GM19395 (cell line): ENCODE data around the gene TIMM13.
"Not testable (repeated sequence)": the region's sequence is repeated elsewhere in the genome, so short reads cannot be mapped to it uniquely, and the experiment has no call there.

Source experiments
- ATAC-seq: cut with Tn5 transposase; IDR thresholded peaks from one replicate; pipeline ENCODE4 v1.9.1; 2021; ENCODE audit warnings: mild to moderate bottlenecking, moderate library complexity; ENCODE audit not compliant: unreplicated experiment

The TIMM13 gene

DNA sequence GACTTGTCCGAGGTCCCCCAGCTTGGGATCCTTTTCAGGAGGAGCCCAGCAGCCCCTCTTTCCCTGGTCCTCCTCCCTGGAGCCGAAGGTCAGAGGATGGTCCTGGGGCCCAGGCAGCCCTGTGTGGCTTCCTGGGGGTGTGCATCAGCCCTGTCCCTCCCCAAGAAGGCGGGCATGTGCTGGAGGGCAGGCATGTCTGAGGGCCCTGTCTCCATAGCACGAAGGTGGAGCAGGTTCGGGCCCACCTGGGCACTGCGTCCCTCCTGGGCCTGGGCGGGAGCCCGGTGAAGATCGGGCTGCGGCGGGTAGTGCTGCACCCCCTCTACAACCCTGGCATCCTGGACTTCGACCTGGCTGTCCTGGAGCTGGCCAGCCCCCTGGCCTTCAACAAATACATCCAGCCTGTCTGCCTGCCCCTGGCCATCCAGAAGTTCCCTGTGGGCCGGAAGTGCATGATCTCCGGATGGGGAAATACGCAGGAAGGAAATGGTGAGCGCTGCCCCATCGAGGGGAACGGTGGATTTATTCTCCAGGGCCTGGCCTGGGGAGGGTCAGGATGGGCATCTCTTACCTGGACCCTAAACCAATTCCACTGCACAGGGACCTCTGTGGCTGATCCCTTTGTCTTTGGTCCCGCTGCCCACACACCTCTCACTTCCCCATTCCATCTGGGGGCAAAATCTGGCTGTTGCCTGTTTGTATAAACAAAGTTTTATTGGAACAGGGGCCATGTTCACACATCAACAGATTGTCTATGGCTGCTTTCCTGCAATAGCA lies 10.9 kb downstream of the TIMM13 start:
- no peak for ATAC-seq

DNA sequence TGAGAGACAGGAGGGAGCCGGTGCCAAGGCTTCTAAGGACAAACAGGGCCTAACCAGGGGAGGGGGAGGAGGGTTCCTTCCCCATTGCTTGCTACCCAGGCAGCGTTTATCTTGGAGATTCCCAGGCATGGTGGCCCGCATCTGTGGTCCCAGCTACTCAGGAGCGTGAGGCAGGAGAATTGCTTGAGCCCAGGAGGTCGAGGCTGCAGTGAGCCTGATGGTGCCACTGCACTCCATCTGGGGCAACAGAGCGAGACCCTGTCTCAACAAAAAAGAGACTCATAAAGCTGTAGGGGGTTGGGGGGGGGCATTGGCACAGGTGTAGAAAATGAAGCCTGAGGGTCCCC lies 11.4 kb downstream of the TIMM13 start:
- ATAC-seq = no peak

DNA sequence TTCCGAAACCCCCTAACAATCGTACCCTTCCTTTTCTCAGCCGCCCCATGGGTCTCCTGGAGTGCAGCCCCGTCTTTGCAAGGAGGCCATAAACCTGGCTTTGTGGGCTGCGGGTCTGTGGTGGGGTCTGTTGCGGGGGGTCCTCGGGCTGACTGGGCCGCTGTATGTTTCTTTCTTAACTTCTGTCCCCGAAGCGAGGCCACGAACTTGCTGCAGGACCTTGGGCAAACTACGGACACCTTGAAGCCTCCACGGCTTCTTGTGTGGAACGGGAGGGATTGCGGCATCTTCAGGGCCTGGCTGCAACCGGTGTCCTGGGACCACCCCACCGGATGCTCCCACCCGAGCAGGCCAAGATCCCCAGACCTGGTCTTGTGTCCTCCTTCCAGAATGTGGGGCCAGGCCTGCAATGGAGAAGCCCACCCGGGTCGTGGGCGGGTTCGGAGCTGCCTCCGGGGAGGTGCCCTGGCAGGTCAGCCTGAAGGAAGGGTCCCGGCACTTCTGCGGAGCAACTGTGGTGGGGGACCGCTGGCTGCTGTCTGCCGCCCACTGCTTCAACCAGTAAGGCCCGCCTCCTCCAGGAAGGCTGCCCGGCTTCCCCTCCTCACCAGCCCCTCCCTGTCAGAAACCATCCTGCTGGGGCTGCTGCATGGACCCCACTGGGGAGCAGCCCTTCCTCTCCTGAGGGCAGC lies 12.0 kb downstream of the TIMM13 start:
- no peak for ATAC-seq

DNA sequence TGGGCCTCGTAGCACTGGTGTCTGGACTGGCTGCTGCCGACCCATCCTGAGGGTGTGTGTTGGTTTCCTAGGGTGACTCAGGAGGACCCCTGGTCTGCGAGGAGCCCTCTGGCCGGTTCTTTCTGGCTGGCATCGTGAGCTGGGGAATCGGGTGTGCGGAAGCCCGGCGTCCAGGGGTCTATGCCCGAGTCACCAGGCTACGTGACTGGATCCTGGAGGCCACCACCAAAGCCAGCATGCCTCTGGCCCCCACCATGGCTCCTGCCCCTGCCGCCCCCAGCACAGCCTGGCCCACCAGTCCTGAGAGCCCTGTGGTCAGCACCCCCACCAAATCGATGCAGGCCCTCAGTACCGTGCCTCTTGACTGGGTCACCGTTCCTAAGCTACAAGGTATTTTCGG lies 13.8 kb downstream of the TIMM13 start:
- no peak for ATAC-seq

GRCh38 chr19:2413159-2413558 lies 14.2 kb downstream of the TIMM13 start:
- ATAC-seq = no peak

GRCh38 chr19:2412449-2412848 lies 14.9 kb downstream of the TIMM13 start:
- no peak for ATAC-seq

DNA sequence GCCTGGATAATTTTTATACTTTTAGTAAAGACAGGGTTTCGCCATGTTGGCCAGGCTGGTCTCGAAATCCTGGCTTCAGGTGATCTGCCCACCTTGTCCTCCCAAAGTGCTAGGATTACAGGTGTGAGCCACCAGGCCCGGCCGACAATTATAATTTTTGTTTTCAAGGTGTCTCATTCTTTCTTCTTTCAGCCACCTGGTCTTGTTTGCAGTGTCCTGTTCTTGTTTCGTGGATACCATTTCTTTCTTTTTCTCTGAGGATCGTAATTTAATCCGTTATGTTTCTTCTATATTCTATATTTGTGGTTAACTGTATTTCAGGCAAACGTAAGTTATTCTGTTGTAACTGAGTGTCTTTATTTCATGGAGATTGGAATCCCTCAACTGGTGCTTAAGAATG lies 15.7 kb downstream of the TIMM13 start:
- ATAC-seq = no peak

GRCh38 chr19:2410023-2410422 lies 17.4 kb downstream of the TIMM13 start:
- no peak for ATAC-seq

GRCh38 chr19:2409352-2409912 lies 18.0 kb downstream of the TIMM13 start:
- no peak for ATAC-seq

DNA sequence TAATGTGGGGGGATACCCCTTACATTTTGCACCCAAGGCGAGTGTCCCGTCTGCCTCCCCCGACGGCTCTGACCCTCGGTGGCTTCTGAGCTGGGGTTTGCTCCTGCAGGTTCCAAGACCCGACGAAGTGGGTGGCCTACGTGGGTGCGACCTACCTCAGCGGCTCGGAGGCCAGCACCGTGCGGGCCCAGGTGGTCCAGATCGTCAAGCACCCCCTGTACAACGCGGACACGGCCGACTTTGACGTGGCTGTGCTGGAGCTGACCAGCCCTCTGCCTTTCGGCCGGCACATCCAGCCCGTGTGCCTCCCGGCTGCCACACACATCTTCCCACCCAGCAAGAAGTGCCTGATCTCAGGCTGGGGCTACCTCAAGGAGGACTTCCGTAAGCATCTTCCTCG lies 19.1 kb downstream of the TIMM13 start:
- no peak for ATAC-seq

- no peak for ATAC-seq
Observed at GRCh38 chr19:2399582-2399981, 27.8 kb downstream of the TIMM13 start.

DNA sequence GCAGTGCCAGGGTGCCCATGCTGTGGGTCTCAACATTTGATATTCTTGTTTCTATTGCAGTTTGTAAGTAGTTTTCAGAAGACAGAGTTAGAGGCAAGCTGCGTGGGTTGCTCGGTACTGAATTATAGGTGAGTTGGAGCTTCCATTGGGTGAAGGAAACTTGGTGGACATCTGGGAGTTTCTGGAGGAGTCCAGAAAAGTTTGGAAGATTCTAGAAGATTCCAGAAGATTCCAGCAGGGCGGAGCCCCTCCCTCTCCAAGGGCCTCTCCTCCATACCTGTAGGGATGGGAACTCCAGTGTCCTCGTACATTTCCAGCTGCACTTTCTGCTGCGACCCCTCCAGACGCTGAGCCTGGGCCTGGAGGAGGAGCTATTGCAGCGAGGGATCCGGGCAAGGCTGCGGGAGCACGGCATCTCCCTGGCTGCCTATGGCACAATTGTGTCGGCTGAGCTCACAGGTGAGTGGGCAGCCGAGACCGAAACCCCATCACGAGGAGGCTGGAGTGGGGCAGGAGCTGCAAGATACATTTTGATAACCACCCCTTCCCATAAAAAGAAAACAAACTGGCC lies 28.6 kb downstream of the TIMM13 start:
- no peak for ATAC-seq

DNA sequence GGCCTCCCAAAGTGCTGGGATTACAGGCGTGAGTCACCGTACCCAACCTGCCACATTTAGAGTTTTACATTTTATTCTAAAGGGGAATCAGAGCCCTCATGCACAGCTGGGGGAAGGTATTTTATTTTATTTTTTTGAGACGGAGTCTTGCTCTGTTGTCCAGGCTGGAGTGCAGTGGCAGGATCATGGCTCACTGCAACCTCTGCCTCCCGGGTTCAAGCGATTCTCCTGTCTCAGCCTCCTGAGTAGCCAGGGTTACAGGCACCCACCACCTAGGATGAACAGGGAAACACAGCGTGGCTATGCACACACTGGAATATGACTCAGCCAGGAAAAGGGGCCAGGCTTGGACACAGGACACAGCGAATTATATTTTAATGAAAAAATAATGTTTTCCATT lies 30.2 kb downstream of the TIMM13 start:
- ATAC-seq = not testable (repeated sequence)

- not testable (repeated sequence) for ATAC-seq
Observed at GRCh38 chr19:2395293-2395829, 32.0 kb downstream of the TIMM13 start.

DNA sequence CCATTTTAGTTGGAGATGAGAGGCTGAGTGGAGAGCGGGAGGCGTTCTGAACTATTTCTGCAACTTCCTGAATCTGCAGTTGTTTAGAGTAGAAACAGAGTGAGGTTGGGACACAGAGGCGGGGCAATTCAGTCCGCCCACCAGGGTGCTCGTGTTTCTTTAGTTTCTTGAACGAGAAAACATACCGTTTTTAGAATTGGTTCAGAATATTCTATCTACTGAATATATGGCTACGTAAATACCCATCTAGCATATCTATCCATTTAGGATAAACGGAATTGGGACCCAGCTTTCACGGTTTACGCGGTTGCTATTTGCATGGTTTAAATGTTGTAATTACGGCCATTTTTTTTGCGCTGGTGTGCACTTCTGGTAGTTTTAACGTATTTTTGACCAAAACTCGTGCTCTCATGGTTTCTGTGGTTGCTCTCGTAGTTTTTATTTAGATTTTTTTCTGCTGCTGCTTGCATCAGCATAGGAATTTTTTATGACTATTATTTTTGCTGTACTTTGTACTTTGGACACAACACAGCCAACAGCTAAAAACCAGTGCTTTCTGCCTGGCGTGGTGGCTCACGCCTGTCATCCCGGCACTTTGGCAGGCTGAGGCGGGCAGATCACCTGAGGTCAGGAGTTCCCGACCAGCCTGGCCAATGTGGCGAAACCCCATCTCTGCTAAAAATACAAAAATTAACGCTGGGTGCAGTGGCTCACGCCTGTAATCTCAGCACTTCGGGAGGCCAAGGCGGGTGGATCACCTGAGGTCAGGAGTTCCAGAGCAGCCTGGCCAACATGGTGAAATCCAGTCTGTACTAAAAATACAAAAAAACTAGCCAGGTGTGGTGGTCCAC lies 32.7 kb downstream of the TIMM13 start:
- no peak for ATAC-seq

GRCh38 chr19:2394054-2394441 lies 33.3 kb downstream of the TIMM13 start:
- no peak for ATAC-seq

GRCh38 chr19:2392899-2393298 lies 34.5 kb downstream of the TIMM13 start:
- ATAC-seq = not testable (repeated sequence)

DNA sequence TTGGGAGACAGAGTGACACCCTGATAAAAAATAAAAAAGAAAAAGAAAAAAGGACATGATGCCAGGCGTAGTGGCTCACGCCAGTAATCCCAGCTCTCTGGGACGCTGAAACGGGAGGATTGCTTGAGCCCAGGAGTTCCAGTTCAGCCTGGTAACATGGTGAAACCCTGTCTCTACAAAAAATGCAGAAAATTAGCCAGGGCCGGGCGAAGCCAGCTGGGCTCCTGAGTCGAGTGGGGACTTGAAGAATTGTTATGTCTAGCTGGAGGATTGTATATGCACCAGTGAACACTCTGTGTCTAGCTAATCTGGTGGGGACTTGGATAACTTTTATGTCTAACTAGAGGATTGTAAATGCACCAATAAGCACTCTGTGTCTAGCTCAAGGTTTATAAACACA lies 35.0 kb downstream of the TIMM13 start:
- ATAC-seq = no peak

- ATAC-seq = no peak
Observed at GRCh38 chr19:2391118-2391725, 36.2 kb downstream of the TIMM13 start.

- ATAC-seq = no peak
Observed at GRCh38 chr19:2389594-2389993, 37.8 kb downstream of the TIMM13 start.
